ENCODE data around the gene CPLX4.

DNA sequence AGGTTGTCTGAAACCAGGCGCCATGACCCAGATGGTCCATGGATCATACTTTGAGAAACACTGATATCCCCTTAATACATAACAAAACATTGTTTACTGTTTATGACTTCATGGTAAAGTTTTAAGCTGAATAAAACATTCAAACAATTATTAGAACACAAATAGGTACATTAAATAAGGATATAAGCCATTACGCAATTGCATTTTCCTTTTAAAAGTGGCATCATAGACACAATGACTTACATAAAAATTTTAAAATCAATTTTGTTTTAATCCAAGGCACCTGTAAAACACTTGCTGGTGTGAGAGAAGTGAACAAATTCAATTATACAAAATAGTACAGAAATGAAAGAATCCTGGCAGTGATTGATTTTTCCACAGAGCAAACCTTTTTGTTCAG lies 10.2 kb upstream of the CPLX4 start:
- no peak for TF ChIP-seq NR2C2 (CRISPR knock-in tag; IDR thresholded peaks at IDR 0.05; ENCODE audit: borderline replicate concordance)
- no peak for TF ChIP-seq ZNF335 (CRISPR knock-in tag; IDR thresholded peaks at IDR 0.05)
- TF ChIP-seq ZNF274 (CRISPR knock-in tag; IDR thresholded peaks at IDR 0.05): no peak
- no peak for TF ChIP-seq YY1 (IDR thresholded peaks at IDR 0.05; ENCODE audit: insufficient read depth, insufficient replicate concordance, low read depth, low read length)
- TF ChIP-seq, protein P1, sequence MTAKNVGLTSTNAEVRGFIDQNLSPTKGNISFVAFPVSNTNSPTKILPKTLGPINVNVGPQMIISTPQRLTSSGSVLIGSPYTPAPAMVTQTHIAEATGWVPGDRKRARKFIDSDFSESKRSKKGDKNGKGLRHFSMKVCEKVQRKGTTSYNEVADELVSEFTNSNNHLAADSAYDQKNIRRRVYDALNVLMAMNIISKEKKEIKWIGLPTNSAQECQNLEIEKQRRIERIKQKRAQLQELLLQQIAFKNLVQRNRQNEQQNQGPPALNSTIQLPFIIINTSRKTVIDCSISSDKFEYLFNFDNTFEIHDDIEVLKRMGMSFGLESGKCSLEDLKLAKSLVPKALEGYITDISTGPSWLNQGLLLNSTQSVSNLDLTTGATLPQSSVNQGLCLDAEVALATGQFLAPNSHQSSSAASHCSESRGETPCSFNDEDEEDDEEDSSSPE (CRISPR knock-in tag; IDR thresholded peaks at IDR 0.05): no peak
- no peak for TF ChIP-seq ZNF430 (CRISPR knock-in tag; IDR thresholded peaks at IDR 0.05)
- no peak for TF ChIP-seq ESRRA (CRISPR knock-in tag; IDR thresholded peaks at IDR 0.05; ENCODE audit: low read depth)
- TF ChIP-seq PCBP2 (optimal IDR thresholded peaks at IDR 0.05; ENCODE audit: low read depth, low read length, poor library complexity, severe bottlenecking): no peak
- no peak for TF ChIP-seq MAFF (IDR thresholded peaks at IDR 0.05; ENCODE audit: low read depth, low read length)
- TF ChIP-seq ERF (CRISPR knock-in tag; IDR thresholded peaks at IDR 0.05): no peak
- TF ChIP-seq ZNF282 (IDR thresholded peaks at IDR 0.05; ENCODE audit: partially characterized antibody): no peak
- TF ChIP-seq ZBTB1 (CRISPR knock-in tag; IDR thresholded peaks at IDR 0.05; ENCODE audit: borderline replicate concordance): no peak
- no peak for TF ChIP-seq ZNF644 (CRISPR knock-in tag; IDR thresholded peaks at IDR 0.05; ENCODE audit: low read depth)
